ENCODE data around the gene DIS3L2.
"Not testable (repeated sequence)": the region's sequence is repeated elsewhere in the genome, so short reads cannot be mapped to it uniquely, and the experiment has no call there.

Gene DIS3L2

DNA sequence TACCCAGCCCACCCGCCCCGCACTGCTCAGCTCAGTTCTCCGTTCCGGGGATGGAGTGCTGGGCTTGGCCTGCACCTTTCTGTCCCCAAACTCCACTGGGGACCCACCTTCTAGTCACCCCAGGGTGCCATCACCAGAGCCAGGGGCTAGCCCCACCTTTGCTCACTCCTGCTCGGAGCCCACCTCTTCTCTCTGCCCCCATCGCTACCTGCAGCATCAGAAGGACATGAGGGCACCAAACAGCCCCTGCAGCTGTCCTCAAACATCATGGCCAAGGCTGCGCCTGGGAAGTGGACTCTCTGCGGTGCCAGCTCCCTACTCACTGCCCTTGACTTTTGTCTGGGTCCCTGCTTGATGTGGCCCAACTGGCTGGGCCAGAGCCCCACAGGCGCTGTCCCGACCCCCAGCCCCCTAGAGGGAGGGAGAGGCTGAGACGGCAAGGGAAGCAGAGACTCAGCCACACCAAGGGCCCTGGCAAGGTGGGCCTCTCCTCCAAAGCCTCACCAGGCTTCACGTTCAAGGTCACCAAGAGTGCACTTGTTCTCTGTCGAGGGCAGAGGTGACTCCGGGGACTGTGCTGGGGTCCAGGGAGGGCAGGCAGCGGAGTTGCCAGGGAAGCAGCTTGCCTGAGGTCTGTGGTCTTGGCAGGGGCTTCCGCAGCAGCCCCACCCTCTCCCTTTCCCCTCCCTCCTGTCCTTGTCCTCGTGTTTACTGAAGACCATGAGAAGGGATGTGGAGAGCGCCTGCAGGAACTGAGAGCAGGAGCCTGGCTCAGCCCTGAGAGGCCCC lies 403.5 kb downstream of the DIS3L2 start:
- DNase-seq = not testable (repeated sequence)

DNA sequence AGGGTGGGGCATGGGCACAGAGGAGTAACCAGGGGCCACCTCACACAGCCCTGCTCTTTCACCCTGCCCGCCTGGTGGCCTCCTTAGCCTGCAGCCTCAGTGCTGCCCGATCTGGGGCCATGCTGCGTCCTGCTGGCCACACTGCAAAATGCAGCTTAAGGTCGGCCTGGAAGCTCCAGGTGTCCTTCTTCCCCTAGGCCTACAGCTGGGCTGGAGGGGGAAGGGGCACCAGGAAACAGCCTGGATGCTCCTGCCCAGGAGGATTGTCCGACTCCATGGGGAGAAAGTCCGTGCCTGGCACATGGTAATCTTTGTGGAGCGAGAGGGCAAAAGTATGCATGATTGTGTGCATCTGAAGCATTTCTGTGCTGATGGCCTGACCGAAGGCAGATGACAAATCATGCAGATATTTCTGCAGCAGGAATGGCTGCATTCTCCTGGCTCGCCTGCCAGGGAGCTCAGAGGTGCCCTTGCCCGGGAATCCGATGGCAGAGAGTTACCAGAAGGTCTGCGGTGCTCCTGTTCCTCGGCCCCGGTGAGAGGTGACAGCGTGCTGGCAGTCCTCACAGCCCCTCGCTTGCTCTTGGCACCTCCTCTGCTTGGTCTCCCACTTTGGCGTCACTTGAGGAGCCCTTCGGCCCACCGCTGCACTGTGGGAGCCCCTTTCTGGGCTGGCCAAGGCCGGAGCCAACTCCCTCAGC lies 404.3 kb downstream of the DIS3L2 start:
- no peak for DNase-seq

DNA sequence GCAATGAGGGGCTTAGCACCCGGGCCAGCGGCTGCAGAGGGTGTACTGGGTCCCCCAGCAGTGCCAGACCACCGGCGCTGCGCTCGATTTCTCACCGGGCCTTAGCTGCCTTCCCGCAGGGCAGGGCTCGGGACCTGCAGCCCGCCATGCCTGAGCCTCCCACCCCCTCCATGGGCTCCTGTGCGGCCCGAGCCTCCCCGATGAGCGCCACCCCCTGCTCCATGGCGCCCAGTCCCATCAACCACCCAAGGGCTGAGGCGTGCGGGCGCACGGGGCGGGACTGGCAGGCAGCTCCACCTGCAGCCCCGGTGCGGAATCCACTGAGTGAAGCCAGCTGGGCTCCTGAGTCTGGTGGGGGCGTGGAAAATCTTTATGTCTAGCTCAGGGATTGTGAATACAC lies 404.9 kb downstream of the DIS3L2 start:
- DNase-seq = not testable (repeated sequence)

DNA sequence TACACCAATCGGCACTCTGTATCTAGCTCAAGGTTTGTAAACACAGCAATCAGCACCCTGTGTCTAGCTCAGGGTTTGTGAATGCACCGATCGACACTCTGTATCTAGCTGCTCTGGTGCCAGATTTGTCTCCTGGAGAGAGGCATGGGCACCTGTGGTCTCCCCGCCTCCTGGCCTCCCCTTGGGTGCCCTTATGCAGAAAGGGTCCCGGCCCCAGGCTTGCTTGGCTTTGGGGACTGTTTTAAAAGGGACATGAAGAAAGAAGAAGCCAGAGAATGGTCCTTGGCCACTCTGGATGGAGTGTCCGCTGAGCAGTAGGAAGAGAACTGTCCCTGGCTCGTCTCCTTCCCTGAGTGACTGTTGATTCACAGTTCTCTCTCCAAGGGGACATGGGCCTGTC lies 405.5 kb downstream of the DIS3L2 start:
- no peak for DNase-seq

DNA sequence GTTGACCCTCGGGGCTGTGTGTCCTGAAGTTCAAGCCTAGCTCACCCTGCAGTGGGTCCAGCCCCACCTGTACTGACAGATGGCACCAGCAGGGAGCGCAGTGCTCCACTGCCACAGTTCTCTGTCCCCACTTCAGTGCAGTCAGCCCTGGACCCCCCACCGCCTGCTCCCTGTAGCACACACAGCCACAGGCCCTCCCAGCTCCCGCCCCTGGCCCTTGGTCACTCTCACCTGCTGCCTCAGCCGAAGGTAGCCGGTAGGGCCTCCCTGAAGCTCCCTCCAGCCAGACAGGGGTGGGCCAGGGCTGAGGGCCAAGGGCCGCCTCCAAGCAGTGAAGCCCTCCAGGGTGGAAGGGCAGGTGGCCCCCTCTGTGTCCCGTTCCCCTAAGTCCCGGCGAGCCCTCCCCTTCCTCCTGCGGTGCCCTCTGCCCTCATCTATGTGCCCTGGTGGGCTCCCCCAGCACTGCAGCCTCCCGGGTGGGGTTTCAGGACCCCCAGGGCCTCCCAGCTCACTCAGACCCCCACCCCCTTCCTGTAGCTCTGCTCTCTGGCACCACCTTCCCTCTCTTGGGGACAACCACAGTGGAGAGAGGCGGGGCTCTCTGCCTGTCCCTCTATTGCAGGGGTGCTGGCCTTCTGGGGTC lies 406.2 kb downstream of the DIS3L2 start:
- DNase-seq = no peak

DNA sequence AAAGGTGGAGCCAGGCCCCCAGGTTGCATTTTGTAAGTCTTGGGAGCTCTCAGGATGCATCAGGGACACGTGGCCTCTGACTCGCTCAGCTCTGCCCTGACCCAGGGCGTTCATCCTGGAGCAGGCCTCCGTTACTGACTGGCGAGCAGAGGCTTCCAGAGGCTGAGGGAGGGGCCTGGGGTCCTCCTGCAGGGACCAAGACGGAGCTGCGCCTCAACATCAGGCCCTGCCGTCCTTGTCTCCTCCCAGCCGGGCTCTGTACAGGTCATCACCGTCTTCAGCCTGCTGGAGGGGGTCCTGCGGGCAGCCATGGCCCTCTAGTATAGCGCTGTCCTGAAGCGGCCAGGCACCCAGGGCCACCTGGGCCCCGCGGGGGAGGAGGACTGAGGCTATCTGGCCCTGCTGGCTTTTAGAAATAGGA lies 406.8 kb downstream of the DIS3L2 start:
- DNase-seq = no peak

DNA sequence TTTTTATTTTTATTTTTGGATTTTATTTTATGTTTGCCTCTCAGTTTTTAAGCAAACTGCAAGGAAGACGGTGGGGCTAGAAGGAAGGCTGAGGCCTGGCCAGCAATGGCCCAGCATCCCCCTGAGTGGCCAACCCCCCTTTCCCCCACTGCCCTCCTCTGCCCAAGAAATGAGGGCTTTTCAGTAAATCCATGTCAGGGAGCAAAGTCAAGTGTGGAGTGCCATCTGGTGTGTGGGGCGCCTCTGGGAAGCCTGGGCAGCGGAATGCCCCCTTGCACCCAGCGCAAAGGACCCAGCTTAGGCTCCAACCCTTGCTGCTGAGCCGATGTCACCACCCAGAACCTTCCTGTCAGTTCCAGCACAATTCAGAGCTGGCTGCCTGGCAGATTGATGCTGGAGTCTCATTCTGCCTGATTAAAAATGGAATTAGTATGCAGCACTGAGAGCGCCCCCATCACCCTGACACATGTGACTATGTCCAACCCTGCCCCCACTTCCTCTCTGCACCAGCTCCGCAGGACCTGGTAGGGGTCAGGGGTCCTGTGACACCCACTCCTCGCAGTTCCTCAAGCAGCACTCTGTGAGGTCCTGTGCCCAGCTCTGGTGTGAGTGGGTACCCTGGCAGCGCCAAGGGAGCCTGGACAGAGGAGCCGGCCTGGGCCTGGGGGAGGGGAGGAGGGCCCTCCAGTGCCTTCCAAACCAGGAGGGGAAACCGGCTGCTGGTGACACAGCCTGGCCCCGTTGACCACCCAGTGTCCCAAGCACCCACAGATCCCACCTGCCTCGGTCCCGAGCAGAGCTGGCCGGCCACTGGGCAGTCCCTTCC lies 407.8 kb downstream of the DIS3L2 start:
- no peak for DNase-seq

DNA sequence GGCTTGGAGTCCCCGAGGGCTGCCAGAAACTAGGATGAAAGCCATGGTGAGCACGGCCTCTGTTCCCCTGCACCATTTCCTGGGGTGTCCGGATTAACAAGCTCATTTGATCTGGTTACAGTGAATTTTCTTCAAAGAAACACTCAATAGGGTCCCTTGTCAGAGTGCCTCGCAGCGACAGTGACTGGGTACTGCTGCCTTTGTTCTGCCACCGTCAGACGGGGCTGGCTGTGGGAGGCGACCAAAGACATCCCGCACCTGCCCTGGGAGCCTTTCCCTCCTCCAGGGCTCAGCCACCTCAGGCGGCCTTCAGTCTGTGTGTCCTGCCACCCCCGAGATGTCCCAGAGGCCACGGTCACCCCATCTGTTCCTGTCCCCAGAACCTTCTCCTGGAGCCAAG lies 408.5 kb downstream of the DIS3L2 start:
- not testable (repeated sequence) for DNase-seq

DNA sequence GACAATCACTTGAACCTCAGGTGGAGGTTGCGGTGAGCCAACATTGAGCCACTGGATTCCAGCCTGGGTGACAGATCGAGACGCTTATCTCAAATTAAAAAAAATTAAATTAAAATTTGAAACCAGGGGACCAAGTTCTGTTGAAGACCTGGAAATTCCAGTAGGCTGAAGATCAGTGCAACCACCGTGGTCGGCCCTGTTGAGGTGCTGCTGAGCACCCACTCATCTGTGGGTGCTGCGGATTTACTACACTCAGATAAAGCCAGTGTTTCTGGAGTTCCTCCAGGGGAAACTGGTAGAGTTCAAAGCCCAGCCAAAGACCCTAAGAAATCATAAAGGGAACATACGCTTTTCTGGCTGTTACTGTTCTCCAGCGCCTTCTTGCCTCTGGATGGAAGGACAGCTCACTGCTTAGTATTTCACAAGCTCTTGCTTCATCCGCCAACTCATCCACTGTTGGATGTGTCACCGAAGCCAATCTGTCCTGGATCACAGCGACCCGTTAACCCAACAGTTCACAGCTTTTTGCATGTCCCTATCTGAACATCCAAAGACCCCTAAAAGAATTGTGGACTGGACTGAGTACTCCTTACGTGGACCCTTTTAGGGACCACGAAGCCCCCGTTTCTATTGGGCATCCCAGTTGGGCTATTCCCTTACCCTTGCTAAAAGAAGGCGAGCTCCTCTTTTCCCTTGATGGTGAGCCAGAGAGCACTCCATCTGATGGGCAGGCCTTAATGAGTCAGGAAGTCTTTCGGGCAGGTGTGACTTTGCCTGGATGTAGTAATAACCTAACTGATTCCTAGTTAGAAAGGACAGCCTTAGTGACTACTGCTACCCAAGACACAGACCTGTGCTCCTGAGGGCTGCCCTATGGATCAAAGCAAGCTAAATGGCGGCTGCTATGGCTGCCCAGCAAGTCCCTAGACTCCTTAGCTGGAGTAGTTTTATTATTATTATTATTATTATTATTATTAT lies 411.0 kb downstream of the DIS3L2 start:
- DNase-seq = no peak

DNA sequence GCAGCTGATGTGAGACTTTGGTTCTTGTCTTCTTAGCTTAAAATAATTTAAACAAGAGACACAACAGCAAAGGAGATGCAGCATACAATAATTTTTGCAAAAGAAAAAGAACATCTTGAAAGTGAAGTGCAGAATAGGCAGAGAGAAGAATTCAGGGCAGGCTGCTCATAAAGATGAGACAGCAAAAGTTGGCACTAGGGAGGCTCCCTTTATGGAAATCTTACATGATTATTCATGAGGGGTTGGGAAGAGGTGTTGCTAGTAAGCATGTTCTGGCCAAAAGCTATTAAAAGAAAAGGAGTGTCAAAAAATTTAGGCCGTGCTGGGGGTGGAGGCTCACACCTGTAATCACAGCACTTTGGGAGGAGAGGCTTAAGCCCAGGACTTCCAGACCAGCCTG lies 412.8 kb downstream of the DIS3L2 start:
- no peak for DNase-seq

DNA sequence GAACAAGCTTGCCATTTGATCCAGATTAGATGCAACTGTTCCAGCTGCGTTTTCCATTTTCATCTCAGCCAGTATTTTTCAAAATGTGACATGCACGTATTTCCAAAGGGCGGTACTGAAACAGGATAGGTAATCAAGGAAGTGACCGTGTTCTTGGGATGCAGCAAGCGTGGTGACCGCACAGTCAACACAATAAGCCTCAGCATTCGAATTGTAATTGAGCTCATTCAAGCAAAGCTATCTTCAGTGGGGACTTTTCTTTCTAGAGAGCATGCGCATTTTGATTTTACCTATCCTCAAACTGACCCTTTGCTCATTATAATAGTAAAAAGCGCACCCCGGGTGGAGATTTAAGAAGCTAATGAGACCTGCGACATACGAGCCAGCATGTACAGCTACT lies 413.7 kb downstream of the DIS3L2 start:
- DNase-seq = no peak

DNA sequence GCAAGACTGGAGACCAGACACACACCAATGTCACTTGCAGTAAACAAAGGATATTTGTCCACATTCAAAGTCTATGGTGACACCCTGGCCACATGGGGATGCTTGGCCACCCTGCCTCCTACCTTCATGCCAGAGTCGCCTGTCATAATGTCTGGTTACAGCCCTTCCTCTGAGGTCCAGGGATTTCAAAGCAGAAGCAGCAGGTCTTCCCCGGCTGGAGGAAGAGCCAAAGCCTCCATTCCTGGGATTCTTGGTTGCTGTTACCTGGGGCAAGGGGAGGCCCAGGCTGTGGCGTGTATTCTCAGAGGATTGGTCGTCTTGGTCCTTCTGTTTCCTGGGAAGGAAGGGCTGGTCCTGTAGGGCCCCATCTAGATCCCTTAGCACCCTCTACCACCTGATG lies 414.7 kb downstream of the DIS3L2 start:
- DNase-seq = no peak

DNA sequence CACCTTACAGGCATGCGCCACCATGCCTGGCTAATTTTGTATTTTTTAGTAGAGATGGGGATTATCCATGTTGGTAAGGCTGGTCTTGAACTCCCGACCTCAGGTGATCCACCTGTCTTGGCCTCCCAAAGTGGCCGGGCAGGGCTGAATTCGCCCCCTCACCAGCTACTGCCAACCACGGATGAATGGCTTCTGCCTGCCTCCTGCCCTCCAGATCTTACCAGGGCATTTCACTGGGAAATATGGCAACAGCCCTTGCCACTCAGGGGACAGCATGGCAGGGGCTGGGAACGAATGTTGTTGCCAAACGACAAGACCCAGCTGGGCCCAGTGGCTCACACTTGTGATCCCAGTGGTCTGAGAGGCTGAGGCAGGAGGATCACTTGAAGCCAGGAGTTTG lies 415.2 kb downstream of the DIS3L2 start:
- DNase-seq = no peak

DNA sequence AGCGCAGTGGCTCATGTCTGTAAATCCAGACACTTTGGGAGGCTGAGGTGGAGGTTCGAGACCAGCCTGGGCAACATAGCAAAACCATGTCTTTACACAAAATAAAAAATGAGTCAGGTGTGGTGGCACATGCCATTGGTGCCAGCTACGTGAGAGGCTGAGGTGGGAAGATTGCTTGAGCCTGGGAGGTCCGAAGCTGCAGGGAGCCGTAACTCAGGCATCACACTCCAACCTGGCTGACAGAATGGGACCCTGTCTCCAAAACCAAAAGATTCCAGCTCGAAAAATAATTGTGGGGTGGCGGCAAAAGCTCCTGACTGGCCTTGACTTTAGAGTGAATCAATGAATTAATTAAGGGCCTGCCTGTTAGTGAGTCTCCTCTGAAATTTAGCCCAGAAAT lies 415.8 kb downstream of the DIS3L2 start:
- DNase-seq = no peak

DNA sequence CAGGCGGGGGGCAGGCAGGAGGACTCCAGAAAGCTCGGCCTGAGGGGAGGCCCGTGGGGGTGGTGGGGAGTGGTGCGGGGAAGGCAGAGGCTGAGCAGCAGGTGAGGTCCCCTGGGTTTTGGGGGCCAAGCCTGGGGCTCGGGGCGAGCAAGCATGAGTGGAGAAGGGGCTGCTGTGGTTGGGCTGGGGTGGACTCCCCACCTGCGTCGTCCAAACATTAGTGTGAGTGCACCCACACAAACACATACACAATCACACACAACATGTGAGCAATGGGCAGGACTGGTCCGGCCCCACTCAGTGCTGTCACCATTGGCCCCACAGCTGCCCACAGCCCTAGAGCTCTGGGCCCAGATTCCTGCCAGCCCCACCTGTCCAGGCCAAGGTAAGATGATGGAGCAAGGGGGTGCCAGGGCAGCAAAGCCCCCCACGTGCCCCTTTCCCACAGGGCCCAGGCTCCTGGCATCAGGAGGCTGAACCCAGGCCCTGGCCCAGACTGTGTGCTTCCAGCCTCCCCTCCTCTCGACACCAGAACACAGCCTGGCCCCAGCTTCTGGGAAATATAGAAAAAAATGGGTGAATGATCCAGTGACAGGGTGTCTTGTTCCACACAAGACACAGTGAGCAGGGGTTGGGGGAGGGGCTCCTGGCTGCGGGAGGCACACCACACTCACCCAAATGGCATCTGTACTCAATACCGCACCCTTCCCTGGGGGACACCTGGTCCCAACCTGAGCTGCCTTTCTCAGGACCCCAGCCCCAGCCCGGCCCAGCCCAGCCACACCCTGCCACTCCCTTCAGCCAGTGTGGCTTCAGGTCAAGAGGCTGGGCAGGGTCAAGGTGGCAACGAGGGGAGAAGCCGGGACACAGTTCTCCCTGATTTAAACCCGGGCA lies 416.6 kb downstream of the DIS3L2 start:
- DNase-seq = no peak

DNA sequence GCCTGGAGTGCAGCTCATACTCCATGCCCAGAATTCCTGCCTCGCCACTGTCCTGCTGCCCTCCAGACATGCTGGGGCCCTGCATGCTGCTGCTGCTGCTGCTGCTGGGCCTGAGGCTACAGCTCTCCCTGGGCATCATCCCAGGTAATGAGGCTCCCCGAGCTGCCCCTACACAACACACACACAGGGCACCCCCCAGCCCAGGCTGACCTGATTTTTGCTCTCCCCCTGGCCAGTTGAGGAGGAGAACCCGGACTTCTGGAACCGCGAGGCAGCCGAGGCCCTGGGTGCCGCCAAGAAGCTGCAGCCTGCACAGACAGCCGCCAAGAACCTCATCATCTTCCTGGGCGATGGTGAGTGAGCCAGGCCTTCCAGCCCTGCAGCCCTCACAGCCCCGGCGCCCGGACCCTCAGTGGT lies 417.2 kb downstream of the DIS3L2 start, which contains the start of gene ALPP:
Gene ALPP (plus strand): TSS at position 17 of the 417 bp plus-strand sequence. CDS start 52 bp downstream, at position 69.
- DNase-seq = not testable (repeated sequence)

DNA sequence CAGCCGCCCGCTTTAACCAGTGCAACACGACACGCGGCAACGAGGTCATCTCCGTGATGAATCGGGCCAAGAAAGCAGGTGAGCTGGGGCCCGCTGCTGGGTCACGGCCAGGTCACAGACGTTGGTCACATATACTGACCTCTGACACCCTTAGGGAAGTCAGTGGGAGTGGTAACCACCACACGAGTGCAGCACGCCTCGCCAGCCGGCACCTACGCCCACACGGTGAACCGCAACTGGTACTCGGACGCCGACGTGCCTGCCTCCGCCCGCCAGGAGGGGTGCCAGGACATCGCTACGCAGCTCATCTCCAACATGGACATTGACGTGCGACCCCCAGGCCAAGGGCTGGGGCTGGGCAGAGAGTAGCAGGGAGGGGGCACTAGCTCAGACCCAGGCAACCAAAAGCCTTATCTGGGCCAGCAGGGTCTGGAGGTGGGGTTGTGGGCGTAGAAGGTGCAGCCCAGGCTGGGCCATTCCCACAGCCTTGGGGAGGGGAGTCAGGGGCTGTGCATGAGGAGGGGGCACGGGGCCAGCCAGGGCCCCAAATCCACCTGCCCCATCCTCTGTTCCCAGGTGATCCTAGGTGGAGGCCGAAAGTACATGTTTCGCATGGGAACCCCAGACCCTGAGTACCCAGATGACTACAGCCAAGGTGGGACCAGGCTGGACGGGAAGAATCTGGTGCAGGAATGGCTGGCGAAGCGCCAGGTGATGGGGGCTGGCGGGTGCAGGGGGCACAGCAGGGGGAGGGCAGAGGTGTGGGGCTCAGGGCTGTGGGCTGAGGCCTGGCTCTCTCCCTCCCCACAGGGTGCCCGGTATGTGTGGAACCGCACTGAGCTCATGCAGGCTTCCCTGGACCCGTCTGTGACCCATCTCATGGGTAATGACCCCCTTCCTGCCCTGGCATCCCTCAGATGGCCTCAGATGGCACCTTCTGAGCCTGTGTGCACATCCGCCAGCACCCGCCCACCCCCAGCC lies 418.4 kb downstream of the DIS3L2 start:
- not testable (repeated sequence) for DNase-seq

All from amygdala (tissue), 56 donors.